Measurements from ENCODE around the gene GATA6.
"Not testable (repeated sequence)": the region's sequence is repeated elsewhere in the genome, so short reads cannot be mapped to it uniquely, and the experiment has no call there.

DNA sequence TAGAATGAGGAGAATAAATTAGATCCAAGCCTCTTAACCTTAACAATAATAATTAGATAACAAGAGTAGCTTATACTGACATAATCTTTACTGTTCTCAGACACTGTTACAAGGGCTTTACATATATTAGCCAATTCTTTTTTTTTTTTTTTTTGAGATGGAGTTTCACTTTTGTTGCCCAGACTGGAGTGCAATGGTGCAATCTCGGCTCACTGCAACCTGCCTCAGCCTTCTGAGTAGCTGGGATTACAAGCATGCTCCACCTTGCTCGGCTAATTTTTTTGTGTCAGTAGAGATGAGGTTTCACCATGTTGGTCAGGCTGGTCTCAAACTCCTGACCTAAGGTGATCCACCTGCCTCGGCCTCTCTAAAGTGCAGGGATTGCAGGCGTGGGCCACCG, 27.6 kb downstream of the GATA6 start:
- not testable (repeated sequence) for TF ChIP-seq RFX5 (IDR thresholded peaks at IDR 0.05; ENCODE audit: borderline replicate concordance, low read depth, low read length); EZH2 (IDR thresholded peaks at IDR 0.05; ENCODE audit: low read depth, low read length, severe bottlenecking)
